ENCODE results near the gene KLK10.

Gene KLK10

GRCh38 chr19:50963381-50963780, 56.1 kb downstream of the KLK10 start:
- DNase-seq, result no peak

Measured in NCI-H524 treated with DMSO at 0.1 percent for 48 hours (cell line).